GM10847 (cell line): ENCODE data around the gene IL5RA.
A peak's percentile ranks its signal among the peaks of the same experiment; 100 is the strongest.

Source experiments
- POLR2A ChIP-seq: IDR thresholded peaks from 2 replicates; pipeline ENCODE4 v1.6.1; 2011; ENCODE audit not compliant: insufficient read length; ENCODE audit errors: extremely low read depth

IL5RA gene

GRCh38 chr3:3110299-3110630, at the start of gene IL5RA:
Gene IL5RA (minus strand): TSS chr3:3110374. CDS start chr3:3104984, 5,390 bp downstream.
- TF ChIP-seq POLR2A = no peak

GRCh38 chr3:3157484-3157883, 47.3 kb upstream of the IL5RA start:
- TF ChIP-seq POLR2A = no peak

- TF ChIP-seq POLR2A = no peak
These were observed 44.9 kb upstream of the IL5RA start for GRCh38 chr3:3154879-3155610.

GRCh38 chr3:3151513-3151912, 41.3 kb upstream of the IL5RA start:
- no peak for TF ChIP-seq POLR2A

- TF ChIP-seq POLR2A = no peak
These were observed 39.4 kb upstream of the IL5RA start for GRCh38 chr3:3149560-3149959.

- no peak for TF ChIP-seq POLR2A
These were observed 35.7 kb upstream of the IL5RA start for GRCh38 chr3:3145831-3146230.

GRCh38 chr3:3141939-3142338, 31.8 kb upstream of the IL5RA start:
- TF ChIP-seq POLR2A = no peak

GRCh38 chr3:3137526-3137925, 27.4 kb upstream of the IL5RA start:
- TF ChIP-seq POLR2A = no peak

- TF ChIP-seq POLR2A = no peak
These were observed 24.7 kb upstream of the IL5RA start for GRCh38 chr3:3134750-3135448.

- no peak for TF ChIP-seq POLR2A
These were observed 23.3 kb upstream of the IL5RA start for GRCh38 chr3:3133500-3133899.

- no peak for TF ChIP-seq POLR2A
These were observed 19.4 kb upstream of the IL5RA start for GRCh38 chr3:3129579-3129978.

- TF ChIP-seq POLR2A = no peak
These were observed 17.3 kb upstream of the IL5RA start for GRCh38 chr3:3127432-3128010.

- peak; percentile 93 for TF ChIP-seq POLR2A
These were observed 16.6 kb upstream of the IL5RA start, which contains the start of gene TRNT1 for GRCh38 chr3:3126477-3127431. Gene TRNT1 (plus strand): TSS chr3:3126940. CDS start chr3:3129041, 2,101 bp downstream.

GRCh38 chr3:3125977-3126376, 15.8 kb upstream of the IL5RA start:
- TF ChIP-seq POLR2A = no peak

- TF ChIP-seq POLR2A = no peak
These were observed 9.2 kb upstream of the IL5RA start for GRCh38 chr3:3119393-3119851.
